ENCODE results near the gene TMEM26. TPM values are rescaled to one million over a fixed set of nuclear protein-coding genes. Genes with fewer than 3 reads are reported as not detected.

TMEM26 gene
- total RNA-seq, 1 donor from 2014 or later = not detected

GRCh38 chr10:61455656-61456055 is 2.5 kb upstream of the TMEM26 start:
- H3K27me3 ChIP-seq = peaks cover 57% of the 10 kb centered on the region
- no peaks in the 10 kb centered on the region for H3K36me3 Mint-ChIP-seq
- no peaks in the 10 kb centered on the region for H3K79me2 ChIP-seq (ENCODE audit: low read depth)
- no peaks in the 10 kb centered on the region for H3F3A ChIP-seq (ENCODE audit: low read depth)
- no peaks in the 10 kb centered on the region for H3K36me3 ChIP-seq
- no peak overlapping the region for H3K27ac ChIP-seq
- peaks cover 24% of the 10 kb centered on the region for H3K27me3 Mint-ChIP-seq (ENCODE audit: insufficient read depth, low read depth)
- H3K4me1 ChIP-seq = no peaks in the 10 kb centered on the region
- H3K27ac Mint-ChIP-seq = no peak overlapping the region
- no peak overlapping the region for H3K4me2 ChIP-seq
- no peaks in the 10 kb centered on the region for H3K9me3 ChIP-seq (ENCODE audit: low read depth)
- H4K20me1 ChIP-seq (ENCODE audit: low read depth) = peaks cover 8% of the 10 kb centered on the region
- H2AFZ ChIP-seq (replicated peaks) = no peak overlapping the region
- H3K9ac ChIP-seq = no peak overlapping the region
- no peak for TF ChIP-seq EZH2 (IDR thresholded peaks at IDR 0.05)
- no peak for TF ChIP-seq EZH2phosphoT487 (IDR thresholded peaks at IDR 0.05)
- no peak for TF ChIP-seq CTCF (IDR thresholded peaks at IDR 0.05)
- H3K4me3 ChIP-seq = no peak overlapping the region
- peaks cover 12% of the 10 kb centered on the region for H3K4me1 Mint-ChIP-seq
- no peak overlapping the region for H3K4me3 Mint-ChIP-seq
- no peak for DNase-seq (ENCODE audit: low spot score)
- no peaks in the 10 kb centered on the region for H3K9me3 Mint-ChIP-seq

- Histone ChIP-seq H3K27ac (no peak overlapping the region), H3K27me3 (peaks cover 66% of the 10 kb centered on the region), H2AFZ (replicated peaks) (no peak overlapping the region), H3K4me3 (no peak overlapping the region), H3K36me3 (no peaks in the 10 kb centered on the region), H3K4me1 (no peaks in the 10 kb centered on the region), H3K9ac (no peak overlapping the region), H3K9me3 (ENCODE audit: low read depth) (no peaks in the 10 kb centered on the region), H4K20me1 (ENCODE audit: low read depth) (peaks cover 8% of the 10 kb centered on the region), H3K79me2 (ENCODE audit: low read depth) (no peaks in the 10 kb centered on the region), H3F3A (ENCODE audit: low read depth) (no peaks in the 10 kb centered on the region), H3K4me2 (no peak overlapping the region)
- no peak overlapping the region for H3K4me3 Mint-ChIP-seq
- no peak for DNase-seq (ENCODE audit: low spot score)
- peaks cover 24% of the 10 kb centered on the region for H3K27me3 Mint-ChIP-seq (ENCODE audit: insufficient read depth, low read depth)
- no peaks in the 10 kb centered on the region for H3K36me3 Mint-ChIP-seq
- TF ChIP-seq CTCF (IDR thresholded peaks at IDR 0.05) (no peak), EZH2phosphoT487 (IDR thresholded peaks at IDR 0.05) (no peak), EZH2 (IDR thresholded peaks at IDR 0.05) (no peak)
- H3K4me1 Mint-ChIP-seq = peaks cover 12% of the 10 kb centered on the region
- H3K27ac Mint-ChIP-seq = no peak overlapping the region
- no peaks in the 10 kb centered on the region for H3K9me3 Mint-ChIP-seq
Measured at GRCh38 chr10:61454541-61454940, 1.4 kb upstream of the TMEM26 start.

GRCh38 chr10:61452151-61452651 is 980 bp downstream of the TMEM26 start:
- peaks cover 66% of the 10 kb centered on the region for H3K27me3 ChIP-seq
- peaks cover 14% of the 10 kb centered on the region for H3K4me1 Mint-ChIP-seq
- peaks cover 24% of the 10 kb centered on the region for H3K27me3 Mint-ChIP-seq (ENCODE audit: insufficient read depth, low read depth)
- DNase-seq (ENCODE audit: low spot score) = peak; percentile 62
- TF ChIP-seq EZH2 (IDR thresholded peaks at IDR 0.05) = no peak
- peak; percentile 65 for TF ChIP-seq EZH2phosphoT487 (IDR thresholded peaks at IDR 0.05)
- peak; percentile 7 for TF ChIP-seq CTCF (IDR thresholded peaks at IDR 0.05)
- peak overlapping the region; percentile 48 for H2AFZ ChIP-seq (replicated peaks)
- H3K36me3 ChIP-seq = no peaks in the 10 kb centered on the region
- no peaks in the 10 kb centered on the region for H3K36me3 Mint-ChIP-seq
- H3K4me1 ChIP-seq = no peaks in the 10 kb centered on the region
- no peaks in the 10 kb centered on the region for H3F3A ChIP-seq (ENCODE audit: low read depth)
- H4K20me1 ChIP-seq (ENCODE audit: low read depth) = peaks cover 8% of the 10 kb centered on the region
- H3K9me3 ChIP-seq (ENCODE audit: low read depth) = no peaks in the 10 kb centered on the region
- H3K4me3 Mint-ChIP-seq = peak overlapping the region; percentile 87
- no peak overlapping the region for H3K27ac ChIP-seq
- no peak overlapping the region for H3K27ac Mint-ChIP-seq
- peak overlapping the region; percentile 49 for H3K4me3 ChIP-seq
- H3K79me2 ChIP-seq (ENCODE audit: low read depth) = no peaks in the 10 kb centered on the region
- no peaks in the 10 kb centered on the region for H3K9me3 Mint-ChIP-seq
- no peak overlapping the region for H3K9ac ChIP-seq
- H3K4me2 ChIP-seq = peak overlapping the region; percentile 87

All from neural progenitor cell (in vitro differentiated cells).